WTC11 (cell line): ENCODE results near the gene OR52H1.

Source experiments
- CTCF ChIP-seq: fragments of 200-600 bp; IDR thresholded peaks from 2 replicates; pipeline ENCODE4 v1.8.0; 2022; ENCODE audit warnings: antibody characterized with exemption
- EMX1 ChIP-seq: fragments of 250-450 bp; sonication (Bioruptor Pico); IDR thresholded peaks from 2 replicates; pipeline ENCODE4 v1.8.0; 2021; ENCODE audit warnings: mild to moderate bottlenecking
- ESRRA ChIP-seq: sonication (generic); formaldehyde crosslinking; IDR thresholded peaks from 2 replicates; pipeline ENCODE4 v1.8.1; 2022; ENCODE audit warnings: mild to moderate bottlenecking, missing genetic modification reagents, borderline replicate concordance
- ETV6 ChIP-seq: sonication (generic); formaldehyde crosslinking; IDR thresholded peaks from 2 replicates; pipeline ENCODE4 v1.8.1; 2022; ENCODE audit warnings: mild to moderate bottlenecking, missing genetic modification reagents
- FOXP4 ChIP-seq: sonication (generic); formaldehyde crosslinking; IDR thresholded peaks from 2 replicates; pipeline ENCODE4 v1.8.0; 2022; ENCODE audit warnings: mild to moderate bottlenecking, missing genetic modification reagents
- GABPB1 ChIP-seq: sonication (generic); formaldehyde crosslinking; IDR thresholded peaks from 2 replicates; pipeline ENCODE4 v1.8.1; 2023; ENCODE audit warnings: mild to moderate bottlenecking, missing genetic modification reagents
- HMGXB4 ChIP-seq: sonication (generic); formaldehyde crosslinking; IDR thresholded peaks from 2 replicates; pipeline ENCODE4 v1.8.1; 2023; ENCODE audit warnings: mild to moderate bottlenecking, moderate library complexity, missing genetic modification reagents
- NFYB ChIP-seq: sonication (generic); formaldehyde crosslinking; conservative IDR thresholded peaks from 2 replicates; pipeline ENCODE4 v1.8.0; 2022; ENCODE audit warnings: low read depth, missing genetic modification reagents
- TP53 ChIP-seq: sonication (generic); formaldehyde crosslinking; IDR thresholded peaks from 2 replicates; pipeline ENCODE4 v1.8.1; 2023; ENCODE audit warnings: mild to moderate bottlenecking, missing genetic modification reagents
- ZNF121 ChIP-seq: sonication (generic); formaldehyde crosslinking; IDR thresholded peaks from 2 replicates; pipeline ENCODE4 v1.8.0; 2023; ENCODE audit warnings: missing genetic modification reagents
- ZNF512 ChIP-seq: sonication (generic); formaldehyde crosslinking; IDR thresholded peaks from 2 replicates; pipeline ENCODE4 v1.8.1; 2022; ENCODE audit warnings: missing genetic modification reagents, borderline replicate concordance

GRCh38 chr11:5524756-5525155, 23.6 kb downstream of the OR52H1 start:
- no peak for TF ChIP-seq TP53 (CRISPR knock-in tag)
- TF ChIP-seq CTCF: no peak
- no peak for TF ChIP-seq GABPB1
- TF ChIP-seq EMX1 (CRISPR knock-in tag): no peak
- no peak for TF ChIP-seq ETV6 (CRISPR knock-in tag)
- no peak for TF ChIP-seq NFYB
- no peak for TF ChIP-seq HMGXB4 (CRISPR knock-in tag)
- no peak for TF ChIP-seq ESRRA (CRISPR knock-in tag)
- no peak for TF ChIP-seq FOXP4 (CRISPR knock-in tag)
- TF ChIP-seq ZNF121: no peak
- TF ChIP-seq ZNF512 (CRISPR knock-in tag): no peak
